Activated T-helper 2 cell treated with anti-CD3 and anti-CD28 coated beads, Interferon-gamma antibody, Interleukin-2, Interleukin-4, amounts not matched to agents 10 μg/mL and 5 μg/mL and 100 μg/mL, durations not matched to agents 14 hours and 24 hours and 36 hours (primary cell): ENCODE measurements around the gene TRAPPC6A. TPM values are rescaled to one million over a fixed set of nuclear protein-coding genes. Genes with fewer than 3 reads are reported as not detected.
"Not testable (repeated sequence)": the region's sequence is repeated elsewhere in the genome, so short reads cannot be mapped to it uniquely, and the experiment has no call there.

Source experiments
- DNase-seq: peaks from one replicate; pipeline ENCODE4 v3.0.0; 2021; ENCODE audit warnings: low spot score
- H3K27ac Mint-ChIP-seq: one replicate; pipeline ENCODE4 v1.8.0; 2021; ENCODE audit warnings: mixed read lengths
- H3K27me3 Mint-ChIP-seq: one replicate; pipeline ENCODE4 v1.8.0; 2021; ENCODE audit warnings: low read depth, mixed read lengths
- H3K36me3 Mint-ChIP-seq: one replicate; pipeline ENCODE4 v1.8.0; 2021; ENCODE audit warnings: low read depth, mixed read lengths
- H3K4me1 Mint-ChIP-seq: one replicate; pipeline ENCODE4 v1.8.0; 2021; ENCODE audit warnings: low read depth, mixed read lengths
- H3K4me3 Mint-ChIP-seq: one replicate; pipeline ENCODE4 v1.8.0; 2021; ENCODE audit warnings: low read depth, mild to moderate bottlenecking, moderate library complexity, mixed read lengths
- H3K9me3 Mint-ChIP-seq: one replicate; pipeline ENCODE4 v1.8.0; 2021; ENCODE audit warnings: mixed read lengths
- intact Hi-C: fragments of 100-400 bp; cut with micrococcal nuclease; formaldehyde crosslinking; loops from one replicate; pipeline ENCODE4 v1.15.1; 2023
- total RNA-seq: library from RNA; stranded (reverse); gene quantifications from 2 replicates; pipeline ENCODE4 v1.2.3, GENCODE V29; 2022

TRAPPC6A gene
- total RNA-seq, 1 donor from 2014 or later, result 27.4 TPM

- no peaks in the 10 kb centered on the region for H3K36me3 Mint-ChIP-seq
- no peak overlapping the region for H3K27ac Mint-ChIP-seq
- H3K27me3 Mint-ChIP-seq, result no peaks in the 10 kb centered on the region
- no peaks in the 10 kb centered on the region for H3K9me3 Mint-ChIP-seq
- H3K4me1 Mint-ChIP-seq, result peaks cover 33% of the 10 kb centered on the region
- no peak overlapping the region for H3K4me3 Mint-ChIP-seq
- no peak for DNase-seq
- intact Hi-C loops, result no loop called here
Measured at GRCh38 chr19:45121827-45122345, 56.2 kb downstream of the TRAPPC6A start.

- no peaks in the 10 kb centered on the region for H3K27me3 Mint-ChIP-seq
- no peak overlapping the region for H3K4me3 Mint-ChIP-seq
- H3K4me1 Mint-ChIP-seq, result peaks cover 49% of the 10 kb centered on the region
Measured at GRCh38 chr19:45119582-45119981, 58.5 kb downstream of the TRAPPC6A start.

GRCh38 chr19:45118591-45119355 lies 59.3 kb downstream of the TRAPPC6A start:
- not testable (repeated sequence) for H3K9me3 Mint-ChIP-seq, DNase-seq, H3K27ac Mint-ChIP-seq, H3K36me3 Mint-ChIP-seq, H3K27me3 Mint-ChIP-seq
- peaks cover 49% of the 10 kb centered on the region for H3K4me1 Mint-ChIP-seq
- intact Hi-C loops, result loop anchor here (5.0 kb wide), 1 partner anchor 41 kb away; the partner anchor contains the start of genes GEMIN7 and ZNF296
- H3K4me3 Mint-ChIP-seq, result peak overlapping the region; percentile 8

More at GRCh38 chr19:45119582-45119981, 58.5 kb downstream of the TRAPPC6A start:
- DNase-seq, result no peak
- Mint-ChIP-seq H3K36me3 (no peaks in the 10 kb centered on the region), H3K27ac (no peak overlapping the region), H3K9me3 (no peaks in the 10 kb centered on the region)
- intact Hi-C loops, result loop anchor here (5.0 kb wide), 1 partner anchor 42 kb away; the partner anchor contains the start of genes GEMIN7 and ZNF296

GRCh38 chr19:45118106-45118505 lies 59.9 kb downstream of the TRAPPC6A start:
- no peaks in the 10 kb centered on the region for H3K9me3 Mint-ChIP-seq
- intact Hi-C loops, result loop anchor here (5.0 kb wide), 1 partner anchor 41 kb away; the partner anchor contains the start of genes GEMIN7 and ZNF296
- no peaks in the 10 kb centered on the region for H3K36me3 Mint-ChIP-seq
- H3K27me3 Mint-ChIP-seq, result no peaks in the 10 kb centered on the region
- peaks cover 49% of the 10 kb centered on the region for H3K4me1 Mint-ChIP-seq
- H3K27ac Mint-ChIP-seq, result peak overlapping the region; percentile 28
- DNase-seq, result no peak
- H3K4me3 Mint-ChIP-seq, result no peak overlapping the region

- Mint-ChIP-seq H3K36me3 (no peaks in the 10 kb centered on the region), H3K4me3 (no peak overlapping the region), H3K27me3 (no peaks in the 10 kb centered on the region), H3K4me1 (peaks cover 49% of the 10 kb centered on the region), H3K9me3 (no peaks in the 10 kb centered on the region), H3K27ac (peak overlapping the region; percentile 53)
- DNase-seq, result no peak
- intact Hi-C loops, result loop anchor here (5.0 kb wide), 1 partner anchor 40 kb away; the partner anchor contains the start of genes GEMIN7 and ZNF296
Measured at GRCh38 chr19:45117671-45118070, 60.4 kb downstream of the TRAPPC6A start.

- intact Hi-C loops, result loop anchor here (5.0 kb wide), 1 partner anchor 40 kb away; the partner anchor contains the start of genes GEMIN7 and ZNF296
- peak; percentile 42 for DNase-seq
- H3K27me3 Mint-ChIP-seq, result no peaks in the 10 kb centered on the region
- peaks cover 49% of the 10 kb centered on the region for H3K4me1 Mint-ChIP-seq
- H3K9me3 Mint-ChIP-seq, result no peaks in the 10 kb centered on the region
- no peak overlapping the region for H3K4me3 Mint-ChIP-seq
- H3K36me3 Mint-ChIP-seq, result no peaks in the 10 kb centered on the region
- H3K27ac Mint-ChIP-seq, result peak overlapping the region; percentile 53
Measured at GRCh38 chr19:45117167-45117594, 60.9 kb downstream of the TRAPPC6A start.

GRCh38 chr19:45115809-45116615 lies 62.0 kb downstream of the TRAPPC6A start:
- Mint-ChIP-seq H3K36me3 (no peaks in the 10 kb centered on the region), H3K27me3 (no peaks in the 10 kb centered on the region), H3K4me1 (peaks cover 43% of the 10 kb centered on the region), H3K27ac (peak overlapping the region; percentile 7), H3K9me3 (no peaks in the 10 kb centered on the region), H3K4me3 (no peak overlapping the region)
- intact Hi-C loops, result loop anchor here (5.0 kb wide), 1 partner anchor 39 kb away; the partner anchor contains the start of genes GEMIN7 and ZNF296
- no peak for DNase-seq

- Mint-ChIP-seq H3K4me1 (peaks cover 44% of the 10 kb centered on the region), H3K9me3 (no peaks in the 10 kb centered on the region), H3K36me3 (no peaks in the 10 kb centered on the region), H3K27ac (no peak overlapping the region), H3K4me3 (no peak overlapping the region), H3K27me3 (no peaks in the 10 kb centered on the region)
- intact Hi-C loops, result no loop called here
- DNase-seq, result no peak
Measured at GRCh38 chr19:45114116-45114515, 63.9 kb downstream of the TRAPPC6A start.

- Mint-ChIP-seq H3K4me1 (peaks cover 40% of the 10 kb centered on the region), H3K27me3 (no peaks in the 10 kb centered on the region), H3K4me3 (no peak overlapping the region), H3K27ac (no peak overlapping the region), H3K9me3 (no peaks in the 10 kb centered on the region), H3K36me3 (no peaks in the 10 kb centered on the region)
- DNase-seq, result no peak
- intact Hi-C loops, result no loop called here
Measured at GRCh38 chr19:45113628-45114027, 64.4 kb downstream of the TRAPPC6A start.

Other genes with a start within 250 kb of the TRAPPC6A start
- gene APOC4, start 236.0 kb downstream of the TRAPPC6A start, total RNA-seq, result not detected in 2 replicates
- not detected in 2 replicates for gene APOC2, start 232.2 kb downstream of the TRAPPC6A start, total RNA-seq
- 68.7 and 72.7 TPM in 2 replicates for gene CLPTM1, start 222.9 kb downstream of the TRAPPC6A start, total RNA-seq
- 62.7 and 70.3 TPM in 2 replicates for gene RELB, start 176.8 kb downstream of the TRAPPC6A start, total RNA-seq
- gene CLASRP, start 139.2 kb downstream of the TRAPPC6A start, total RNA-seq, result 102 and 105 TPM in 2 replicates
- gene ZNF296, start 101.8 kb downstream of the TRAPPC6A start, total RNA-seq, result 3.9 and 5.8 TPM in 2 replicates
- 44.9 and 49.4 TPM in 2 replicates for gene GEMIN7, start 99.0 kb downstream of the TRAPPC6A start, total RNA-seq
- 15.7 and 18.4 TPM in 2 replicates for gene PPP1R37, start 85.1 kb downstream of the TRAPPC6A start, total RNA-seq
- gene NKPD1, start 17.3 kb downstream of the TRAPPC6A start, total RNA-seq, result 0.07 and 0.09 TPM in 2 replicates
- 9.7 and 10.8 TPM in 2 replicates for gene BLOC1S3, start 547 bp upstream of the TRAPPC6A start, total RNA-seq
- not detected in 2 replicates for gene EXOC3L2, start 67.2 kb upstream of the TRAPPC6A start, total RNA-seq
- 25.6 and 28.9 TPM in 2 replicates for gene MARK4, start 73.0 kb upstream of the TRAPPC6A start, total RNA-seq
- not detected in 2 replicates for gene CKM, start 144.6 kb upstream of the TRAPPC6A start, total RNA-seq
- gene KLC3, start 162.5 kb upstream of the TRAPPC6A start, total RNA-seq, result 0.18 TPM in 1 of 2 replicates, not detected in the other
- gene ERCC2, start 192.3 kb upstream of the TRAPPC6A start, total RNA-seq, result 32.6 and 34.5 TPM in 2 replicates
- 12.8 and 16.6 TPM in 2 replicates for gene PPP1R13L, start 226.8 kb upstream of the TRAPPC6A start, total RNA-seq
- 16.1 and 16.7 TPM in 2 replicates for gene POLR1G, start 228.4 kb upstream of the TRAPPC6A start, total RNA-seq
- 114 and 118 TPM in 2 replicates for gene ERCC1, start 245.7 kb upstream of the TRAPPC6A start, total RNA-seq